GM18502 (cell line): ENCODE results near the gene MTHFSD.

Source experiments
- ATAC-seq: cut with Tn5 transposase; IDR thresholded peaks from one replicate; pipeline ENCODE4 v1.9.1; 2021; ENCODE audit warnings: mild to moderate bottlenecking; ENCODE audit not compliant: unreplicated experiment, poor library complexity

MTHFSD gene

GRCh38 chr16:86572041-86572521 lies 17.0 kb upstream of the MTHFSD start:
- ATAC-seq, result no peak

GRCh38 chr16:86571530-86571915 lies 16.5 kb upstream of the MTHFSD start:
- ATAC-seq, result no peak

GRCh38 chr16:86570558-86571529 lies 15.8 kb upstream of the MTHFSD start:
- no peak for ATAC-seq

- no peak for ATAC-seq
These were observed 14.8 kb upstream of the MTHFSD start for GRCh38 chr16:86569701-86570447.

GRCh38 chr16:86568677-86569623 lies 13.9 kb upstream of the MTHFSD start:
- ATAC-seq, result no peak

- ATAC-seq, result no peak
These were observed 12.9 kb upstream of the MTHFSD start for GRCh38 chr16:86567701-86568581.

- ATAC-seq, result no peak
These were observed 12.1 kb upstream of the MTHFSD start for GRCh38 chr16:86566966-86567700.

GRCh38 chr16:86566601-86566965 lies 11.5 kb upstream of the MTHFSD start, which contains the start of gene FOXC2:
Gene FOXC2 (plus strand): TSS chr16:86566829. CDS start chr16:86567336, 507 bp downstream.
- ATAC-seq, result no peak

GRCh38 chr16:86565644-86566511 lies 10.8 kb upstream of the MTHFSD start:
- no peak for ATAC-seq

GRCh38 chr16:86565181-86565631 lies 10.2 kb upstream of the MTHFSD start:
- ATAC-seq, result no peak

GRCh38 chr16:86563469-86564345 lies 8.7 kb upstream of the MTHFSD start:
- no peak for ATAC-seq

- no peak for ATAC-seq
These were observed 7.3 kb upstream of the MTHFSD start for GRCh38 chr16:86562356-86562755.

GRCh38 chr16:86559802-86560305 lies 4.8 kb upstream of the MTHFSD start:
- no peak for ATAC-seq

GRCh38 chr16:86558355-86559193 lies 3.5 kb upstream of the MTHFSD start:
- ATAC-seq, result no peak

GRCh38 chr16:86557587-86557986 lies 2.6 kb upstream of the MTHFSD start:
- no peak for ATAC-seq
